ENCODE measurements around the gene CSNK1G2.

DNA sequence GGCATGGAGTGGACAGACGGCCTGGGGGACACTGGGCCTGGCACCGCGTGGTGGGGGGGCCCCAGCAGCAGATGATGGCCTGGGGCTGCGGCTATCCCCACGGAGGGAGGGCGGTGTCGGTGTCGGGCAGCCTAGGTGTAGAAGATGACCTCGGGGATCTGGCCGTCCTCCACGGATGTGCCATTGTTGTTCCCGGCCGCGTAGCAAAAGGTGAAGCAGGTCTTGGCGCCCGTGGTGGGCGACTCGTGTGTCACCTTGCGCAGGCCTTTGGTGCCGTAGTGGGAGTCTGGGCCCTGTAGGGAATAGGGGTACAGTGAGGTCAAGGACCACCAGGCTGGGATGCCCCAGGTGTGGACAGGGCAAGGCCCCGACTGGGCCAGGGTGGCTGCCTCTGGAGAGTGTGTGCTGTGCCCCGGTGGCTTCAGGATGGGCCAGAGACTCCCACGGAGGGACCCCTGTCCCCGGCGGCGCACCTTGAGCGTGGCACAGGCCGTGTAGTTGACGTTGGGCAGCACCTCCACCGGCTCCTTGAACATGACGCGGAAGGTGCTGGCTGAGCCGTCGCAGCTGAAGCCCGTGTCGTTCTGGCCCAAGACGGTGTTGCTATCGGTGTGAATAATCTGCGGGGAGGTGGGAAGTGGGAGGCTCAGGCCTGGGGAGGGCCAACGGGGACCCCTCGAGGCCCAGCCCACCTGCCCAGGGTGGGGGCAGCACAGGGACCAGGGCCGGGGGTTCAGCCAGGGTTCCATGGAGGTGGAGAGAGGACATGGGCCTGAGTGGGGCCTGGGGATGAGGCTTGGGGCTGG is 45.6 kb downstream of the CSNK1G2 start:
- no peak for TF ChIP-seq CTCF (IDR thresholded peaks at IDR 0.05)
- TF ChIP-seq POLR2A (IDR thresholded peaks at IDR 0.05), result no peak

Data from Peyer's patch (tissue), 4 donors.